T-helper 1 cell (primary cell): ENCODE results near the gene MEAK7.

Experiments
- DNase-seq, 5 donors: peaks; one replicate each; pipeline ENCODE4 v3.0.0-alpha.2; 2012 to 2020

Gene MEAK7

DNA sequence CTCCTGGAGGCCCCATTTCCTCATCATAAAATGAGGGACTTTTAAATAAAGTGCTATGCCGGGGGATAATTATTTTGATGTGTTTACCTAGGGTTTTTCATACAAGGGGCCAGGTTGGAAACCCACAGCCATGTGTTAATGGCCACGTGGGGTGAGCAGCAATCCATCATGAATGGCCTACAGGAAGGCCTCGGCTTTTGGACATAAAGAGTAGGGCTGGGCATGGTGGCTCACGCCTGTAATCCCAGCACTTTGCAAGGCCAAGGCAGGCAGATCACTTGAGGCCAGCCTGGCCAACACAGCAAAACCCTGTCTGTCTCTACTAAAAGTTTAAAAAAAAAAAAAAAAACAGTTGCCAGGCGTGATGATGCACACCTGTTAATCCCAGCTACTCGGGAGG, 40.3 kb downstream of the MEAK7 start:
- DNase-seq, result no peak

DNA sequence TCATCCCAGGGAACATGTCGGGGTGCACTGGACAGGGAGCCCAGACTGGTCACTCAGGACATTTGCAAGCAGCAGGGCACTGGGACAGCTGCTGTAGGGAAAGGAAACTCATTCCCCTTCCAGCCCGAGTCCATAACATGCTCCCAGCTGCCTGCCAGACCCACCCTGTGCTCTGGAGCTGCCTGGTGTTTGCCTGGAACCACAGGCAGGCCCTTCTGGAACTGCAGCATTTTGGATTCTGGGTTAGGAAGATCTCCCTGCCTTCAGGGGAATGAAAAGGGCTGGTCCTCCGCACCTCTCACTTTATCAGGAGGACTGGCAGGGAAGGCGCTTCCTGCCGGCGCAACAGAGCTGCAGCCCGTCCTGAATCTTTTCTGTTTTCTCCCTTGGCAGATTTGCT, 41.2 kb downstream of the MEAK7 start:
- no peak for DNase-seq

DNA sequence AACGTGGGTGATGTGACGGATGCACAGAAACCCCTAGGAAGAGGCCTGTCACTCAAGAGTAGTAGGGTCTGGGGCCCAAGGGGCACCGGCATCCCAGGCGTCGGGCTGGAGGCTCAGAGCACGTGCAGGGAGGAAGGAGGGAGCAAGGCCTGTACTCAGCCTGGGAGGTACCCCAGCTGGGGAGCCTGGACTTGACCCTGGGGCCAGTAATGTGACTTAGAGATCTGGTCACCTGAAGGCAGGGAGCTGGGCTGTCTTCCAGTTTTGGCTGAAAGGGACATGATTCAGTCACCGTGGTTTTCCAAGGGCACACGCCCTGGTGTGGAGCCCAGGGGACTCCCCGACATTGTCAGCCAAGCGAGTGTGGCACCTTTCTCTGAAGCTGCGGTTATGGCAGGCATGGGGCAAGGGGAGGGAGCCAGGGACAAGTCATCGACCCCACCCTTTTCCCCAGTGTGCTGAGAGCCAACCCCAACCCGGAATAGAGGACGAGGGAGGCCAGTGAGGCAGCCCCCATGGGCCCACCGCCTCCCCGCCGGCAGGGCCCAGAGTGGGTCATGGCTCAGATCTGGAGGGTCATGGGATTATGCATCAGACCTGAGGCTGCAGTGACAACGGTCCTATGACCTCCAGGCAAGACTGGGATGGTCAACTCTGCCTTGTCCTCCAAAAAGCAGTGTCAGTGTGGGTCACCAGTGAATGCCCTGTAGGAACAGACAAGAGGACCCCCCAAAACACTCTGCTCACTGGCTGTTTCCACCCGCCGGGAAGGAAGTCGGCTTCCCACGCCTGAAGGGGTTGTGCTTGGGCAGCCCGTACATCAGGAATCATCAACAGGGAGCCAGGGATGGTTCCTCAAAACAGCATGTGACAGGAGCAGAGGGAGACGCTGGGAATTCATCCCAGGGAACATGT, 41.9 kb downstream of the MEAK7 start:
- DNase-seq, result no peak

DNA sequence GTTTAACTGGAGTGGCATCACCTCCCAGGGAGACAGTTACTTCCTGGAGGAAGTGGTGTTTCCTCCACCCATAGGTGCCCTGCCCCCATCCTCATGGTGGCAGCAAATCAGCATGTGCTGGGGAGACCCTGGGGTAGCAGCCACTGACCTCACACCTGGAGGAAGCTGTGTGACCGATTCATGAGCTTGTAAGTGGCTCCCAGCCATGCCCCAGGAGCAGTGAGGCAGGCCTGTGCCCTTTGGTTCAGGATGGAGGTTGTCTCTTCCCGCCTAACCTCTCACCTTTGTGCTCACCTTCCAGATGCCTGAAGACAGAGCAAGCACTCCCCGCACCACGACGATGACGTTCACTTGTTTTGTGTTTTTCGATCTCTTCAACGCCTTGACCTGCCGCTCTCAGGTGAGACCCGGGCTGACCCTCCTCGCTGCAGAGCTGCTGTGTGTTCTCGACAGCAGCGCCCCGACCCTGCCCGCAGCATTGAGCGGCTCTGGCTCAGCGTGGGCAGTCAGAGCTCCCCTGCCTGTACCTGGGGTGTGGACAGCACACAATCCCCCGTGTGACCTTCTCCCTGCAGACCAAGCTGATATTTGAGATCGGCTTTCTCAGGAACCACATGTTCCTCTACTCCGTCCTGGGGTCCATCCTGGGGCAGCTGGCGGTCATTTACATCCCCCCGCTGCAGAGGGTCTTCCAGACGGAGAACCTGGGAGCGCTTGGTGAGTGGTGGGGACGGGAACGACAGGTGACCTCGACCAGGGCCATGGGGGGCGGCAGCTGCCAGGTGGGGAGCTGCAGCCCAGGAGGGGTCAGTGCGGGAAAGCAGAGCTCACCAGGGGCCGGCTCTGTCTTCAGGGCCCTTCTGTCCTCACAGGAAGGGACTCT, 42.8 kb downstream of the MEAK7 start:
- DNase-seq, result no peak

DNA sequence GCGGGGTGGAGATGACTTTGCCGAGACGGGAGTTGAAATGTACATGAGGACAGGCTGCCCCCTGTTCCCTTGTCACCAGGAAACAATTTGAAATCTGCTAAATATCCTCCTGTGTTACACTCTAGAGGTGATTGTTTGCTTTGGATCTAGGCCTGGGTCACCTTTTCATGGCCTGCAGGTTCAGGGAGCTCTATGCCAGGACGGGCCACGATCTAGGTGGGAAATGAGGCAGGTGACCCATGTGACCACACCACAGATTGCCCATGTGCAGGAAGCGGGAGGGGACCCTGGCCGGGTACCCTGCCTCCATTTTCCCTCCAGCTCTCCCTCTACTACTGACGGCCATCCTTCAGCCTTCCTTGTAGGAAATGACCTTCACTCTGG, 43.4 kb downstream of the MEAK7 start:
- DNase-seq, result no peak

DNA sequence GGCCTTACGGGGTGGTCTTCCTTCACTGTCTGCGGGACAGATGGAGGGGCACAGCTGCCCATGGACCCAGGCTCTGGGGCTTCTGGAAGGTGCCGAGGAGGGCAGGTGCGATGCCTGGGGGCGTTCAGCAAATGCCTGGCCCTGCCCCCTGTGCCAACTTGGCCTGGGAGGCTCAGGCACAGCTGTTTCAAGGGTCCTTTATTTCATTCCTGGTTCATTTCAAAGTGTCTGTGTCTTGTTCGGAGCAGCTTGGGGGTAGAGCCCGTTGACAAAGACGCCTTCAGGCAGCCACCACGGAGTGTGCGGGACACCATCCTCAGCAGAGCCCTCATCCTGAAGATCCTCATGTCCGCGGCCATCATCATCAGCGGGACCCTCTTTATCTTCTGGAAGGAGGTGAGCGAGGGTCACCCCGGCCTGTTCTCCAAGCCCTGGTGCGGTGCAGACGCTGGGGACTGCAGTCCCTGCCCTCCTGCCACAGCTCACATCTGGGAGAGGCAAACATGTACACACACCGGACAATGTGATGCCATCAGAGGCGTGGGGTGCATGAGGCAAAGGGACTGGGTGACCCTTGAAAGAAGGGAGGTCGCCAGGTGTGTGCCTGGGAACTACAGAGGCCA, 43.9 kb downstream of the MEAK7 start:
- DNase-seq, result no peak

DNA sequence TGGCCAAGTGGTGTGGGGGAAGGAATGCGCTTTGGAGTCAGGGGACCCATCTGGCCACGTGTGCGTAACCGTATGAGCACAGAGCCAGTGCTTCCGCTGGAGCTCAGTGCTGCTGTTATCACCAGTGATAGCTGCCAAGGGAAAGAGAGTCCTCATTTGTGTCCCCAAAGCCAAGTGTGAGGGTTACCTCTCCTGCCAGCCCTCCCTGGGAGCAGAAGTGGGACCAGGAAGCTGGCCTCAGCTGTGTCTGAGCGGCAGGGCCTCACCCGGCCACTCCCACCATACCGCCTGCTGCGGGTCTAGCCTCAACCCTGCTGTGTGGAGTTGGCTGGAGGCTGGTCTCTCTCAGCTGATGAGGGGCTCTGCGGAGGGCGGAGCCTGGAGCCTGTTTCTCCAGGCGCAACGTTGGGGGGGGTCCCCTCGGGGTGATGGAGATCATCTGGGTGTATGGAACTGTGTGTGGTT, 44.5 kb downstream of the MEAK7 start:
- no peak for DNase-seq

DNA sequence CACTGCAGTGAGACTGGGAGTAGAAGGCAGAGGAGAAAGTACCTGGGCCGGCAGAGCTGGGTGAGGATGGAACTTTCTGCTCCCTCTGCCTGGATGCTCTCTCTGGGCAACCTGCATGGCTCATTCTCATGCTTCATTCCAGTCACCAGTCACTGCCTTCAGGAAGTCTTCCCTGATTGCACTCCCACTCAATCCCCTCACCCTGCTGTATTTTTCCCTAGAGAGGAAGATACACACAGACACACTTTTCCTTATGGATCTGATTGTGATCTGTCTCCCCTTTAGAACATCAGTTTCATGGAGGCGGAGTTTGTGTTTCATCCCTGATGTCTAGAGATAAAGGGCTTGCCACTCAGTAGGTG, 44.9 kb downstream of the MEAK7 start:
- DNase-seq, result no peak

DNA sequence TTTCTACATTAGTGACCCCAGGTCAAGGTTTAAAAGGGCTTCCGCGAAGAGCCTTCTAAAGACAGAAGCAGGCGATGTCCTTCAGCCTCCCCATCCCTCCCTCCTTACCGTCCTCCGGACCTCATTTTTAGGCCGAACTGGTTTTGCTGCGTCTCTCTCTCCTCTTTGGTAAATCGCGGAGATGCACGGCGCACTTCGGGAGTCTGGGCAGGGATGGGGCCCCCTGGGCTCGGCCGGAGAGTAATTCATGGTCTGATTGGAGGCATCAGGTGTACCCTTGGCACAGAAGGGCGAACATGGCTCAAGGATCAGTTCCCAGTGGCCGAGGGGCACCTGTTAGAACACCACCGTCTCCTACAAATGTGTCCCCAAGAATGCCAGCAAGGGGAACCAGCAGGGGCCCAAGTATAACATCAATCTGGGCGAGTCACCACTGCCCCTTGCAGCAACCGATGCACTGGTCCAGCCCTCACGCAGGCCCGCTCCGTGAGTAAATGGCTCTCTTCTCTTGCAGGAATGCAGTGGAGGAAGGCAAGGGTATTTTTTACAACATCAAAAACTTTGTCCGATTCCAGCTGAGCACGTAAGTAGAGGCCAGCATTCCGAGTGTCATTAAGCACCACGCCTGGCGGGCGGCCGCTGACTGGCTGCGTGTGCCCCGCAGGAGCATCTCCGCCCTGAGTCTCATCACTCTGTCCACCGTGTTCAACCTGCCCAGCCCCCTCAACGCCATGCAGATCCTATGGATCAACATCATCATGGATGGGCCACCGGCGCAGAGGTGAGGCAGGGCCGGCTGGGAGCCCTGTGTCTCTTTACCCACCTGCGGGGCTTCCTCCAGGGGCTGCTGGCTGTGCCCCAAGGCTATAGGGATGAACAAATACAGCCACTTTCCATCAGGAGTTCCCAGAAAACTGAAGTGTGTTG, 45.6 kb downstream of the MEAK7 start:
- DNase-seq, result no peak

DNA sequence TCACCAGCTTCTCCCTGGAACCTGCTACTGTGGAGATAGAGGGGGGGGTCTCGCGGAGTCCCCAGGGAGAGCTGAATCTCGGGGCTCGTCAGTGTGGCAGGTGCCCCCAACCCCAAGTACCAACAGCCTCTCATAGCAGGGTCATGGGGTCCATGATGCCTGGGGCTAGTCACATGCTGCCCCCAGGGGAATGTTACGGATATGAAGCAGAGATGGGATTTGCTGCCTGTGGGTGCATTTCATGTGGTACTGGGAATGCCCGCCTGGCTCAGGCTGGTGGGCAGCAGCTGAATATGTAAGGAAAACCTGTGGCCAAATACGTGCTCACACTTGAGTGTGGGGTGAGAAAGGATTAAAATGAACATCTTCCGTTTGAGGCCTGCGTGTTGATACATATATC, 49.4 kb downstream of the MEAK7 start:
- no peak for DNase-seq
